GM12873 (cell line): ENCODE results near the gene PARD3.

Source experiments
- CTCF ChIP-seq: IDR thresholded peaks from 2 replicates; pipeline ENCODE4 v1.5.1; 2012; ENCODE audit warnings: low read depth, mild to moderate bottlenecking, moderate library complexity, low read length, control low read depth; ENCODE audit not compliant: insufficient read depth; ENCODE audit errors: missing control alignments

The PARD3 gene

GRCh38 chr10:34075254-34075926 is 739.7 kb downstream of the PARD3 start:
- no peak for TF ChIP-seq CTCF

- no peak for TF ChIP-seq CTCF
These were observed 741.0 kb downstream of the PARD3 start for GRCh38 chr10:34074051-34074450.

- TF ChIP-seq CTCF: no peak
These were observed 751.5 kb downstream of the PARD3 start for GRCh38 chr10:34063592-34063991.

- no peak for TF ChIP-seq CTCF
These were observed 753.3 kb downstream of the PARD3 start for GRCh38 chr10:34061841-34062240.
